GM12892 (cell line): ENCODE data around the gene OR11A1.

Source experiments
- DNase-seq: peaks from one replicate; pipeline ENCODE4 v3.0.0; 2011; ENCODE audit not compliant: insufficient read length
- FAIRE-seq: peaks from 2 replicates; lab custom pipeline; 2011; peaks lifted over from hg19 to GRCh38; lab: Jason Lieb, UNC
- POLR2A ChIP-seq: IDR thresholded peaks from 2 replicates; pipeline ENCODE4 v1.6.1; 2011; ENCODE audit warnings: low read depth, low read length, control low read depth
- POLR2AphosphoS5 ChIP-seq: IDR thresholded peaks from 2 replicates; pipeline ENCODE4 v1.6.1; 2011; ENCODE audit warnings: low read depth, low read length, control low read depth
- TAF1 ChIP-seq: IDR thresholded peaks from 2 replicates; pipeline ENCODE4 v1.6.1; 2011; ENCODE audit warnings: low read depth, mild to moderate bottlenecking, control low read depth, low read length, borderline replicate concordance

Gene OR11A1

DNA sequence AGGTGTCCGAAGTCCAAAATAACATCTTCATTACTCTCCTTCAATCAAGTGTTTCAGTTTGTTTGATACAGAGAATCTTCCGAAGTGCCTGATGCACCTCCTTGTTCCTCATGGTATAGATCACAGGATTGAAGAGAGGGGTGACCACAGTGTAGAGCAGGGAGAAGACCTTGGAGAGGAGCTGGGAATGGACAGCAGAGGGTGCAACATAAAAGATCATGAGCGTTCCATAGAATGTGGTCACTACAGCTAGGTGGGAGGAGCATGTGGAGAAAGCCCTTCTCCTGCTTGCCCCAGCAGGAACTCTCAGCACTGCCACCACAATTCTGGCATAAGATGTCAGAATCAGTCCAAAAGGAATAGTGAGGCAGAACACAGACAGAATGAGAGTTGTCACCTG is 30.2 kb downstream of the OR11A1 start:
- TF ChIP-seq POLR2AphosphoS5: no peak
- TF ChIP-seq POLR2A: no peak
- no peak for TF ChIP-seq TAF1
- no peak for DNase-seq
- FAIRE-seq: no peak

DNA sequence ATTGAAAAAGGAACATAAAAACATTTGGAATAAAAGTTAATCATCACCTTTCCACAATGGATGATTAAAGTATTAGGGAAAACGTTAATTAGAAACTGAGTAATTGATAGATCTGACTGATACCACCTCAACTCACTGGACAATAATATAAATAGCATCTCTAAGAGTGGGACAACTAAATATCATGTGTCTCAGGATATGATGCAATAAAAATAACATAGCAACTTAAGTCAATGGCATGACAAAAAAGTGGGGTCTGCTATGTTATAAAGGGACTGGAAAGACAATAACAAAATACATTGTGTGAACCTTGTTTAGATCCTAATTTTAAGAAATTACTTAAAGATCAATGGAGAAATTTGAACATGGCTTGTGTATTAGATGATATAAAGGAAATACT is 31.8 kb downstream of the OR11A1 start:
- FAIRE-seq: no peak
- no peak for DNase-seq
- TF ChIP-seq POLR2A (no peak), POLR2AphosphoS5 (no peak), TAF1 (no peak)

DNA sequence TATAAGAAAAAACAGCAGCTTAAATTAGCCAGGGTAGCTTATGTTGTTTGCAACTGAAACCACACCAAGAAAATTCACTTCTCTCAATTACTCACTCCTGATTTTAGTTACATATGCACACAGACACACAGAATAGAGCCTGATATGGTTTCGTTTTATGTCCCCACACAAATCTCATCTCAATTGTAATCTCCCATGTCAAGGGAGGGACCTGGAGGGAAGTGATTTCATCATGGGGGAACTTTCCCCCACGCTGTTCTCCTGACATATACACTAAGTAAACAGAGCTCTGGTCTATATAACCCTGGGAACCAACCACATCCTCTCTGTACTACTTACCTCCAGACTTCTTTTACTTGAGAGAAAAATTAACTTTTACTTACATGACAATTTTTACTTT is 32.3 kb downstream of the OR11A1 start:
- FAIRE-seq (no peak), DNase-seq (no peak)
- TF ChIP-seq TAF1: no peak
- no peak for TF ChIP-seq POLR2AphosphoS5
- no peak for TF ChIP-seq POLR2A

DNA sequence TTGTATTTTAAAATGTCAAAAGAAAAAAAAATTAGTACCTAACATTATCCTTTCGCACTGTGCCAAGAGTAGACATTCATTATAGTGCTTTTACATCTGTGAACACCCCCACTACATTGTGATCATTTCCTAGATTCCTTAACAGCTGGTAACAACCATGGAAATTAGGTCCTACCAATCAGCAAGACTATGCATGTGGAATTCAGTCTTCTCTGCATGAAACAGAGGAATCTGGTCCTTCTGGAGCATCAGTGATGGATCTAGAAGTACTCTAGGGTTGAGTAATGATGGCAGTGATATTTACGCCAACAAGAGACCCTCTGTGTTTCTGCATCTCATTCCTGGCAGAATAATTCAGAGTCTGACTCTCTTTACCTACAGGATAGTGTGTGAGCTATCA is 32.7 kb downstream of the OR11A1 start:
- DNase-seq (no peak), FAIRE-seq (no peak)
- TF ChIP-seq POLR2AphosphoS5 (no peak), POLR2A (no peak), TAF1 (no peak)

DNA sequence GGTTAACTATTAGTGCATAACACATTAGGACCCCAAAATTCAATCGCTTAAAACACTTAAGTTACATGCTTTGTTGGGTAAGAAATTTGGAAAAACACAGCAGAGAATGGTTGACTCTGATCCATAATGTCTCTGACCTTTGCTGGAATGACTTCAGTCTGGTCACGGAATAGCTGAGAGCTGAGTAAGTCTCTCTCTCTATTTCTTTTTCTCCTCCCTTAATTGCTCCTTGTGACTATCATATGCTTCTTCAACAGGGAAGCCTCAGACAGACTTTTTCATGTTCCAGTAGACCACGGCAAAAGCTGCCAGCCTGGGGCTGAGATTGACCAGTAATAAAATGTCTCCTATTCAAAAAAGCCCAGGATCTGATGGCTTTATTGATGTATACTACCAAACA is 37.4 kb downstream of the OR11A1 start:
- no peak for TF ChIP-seq POLR2A
- TF ChIP-seq POLR2AphosphoS5: no peak
- no peak for FAIRE-seq
- DNase-seq: no peak

DNA sequence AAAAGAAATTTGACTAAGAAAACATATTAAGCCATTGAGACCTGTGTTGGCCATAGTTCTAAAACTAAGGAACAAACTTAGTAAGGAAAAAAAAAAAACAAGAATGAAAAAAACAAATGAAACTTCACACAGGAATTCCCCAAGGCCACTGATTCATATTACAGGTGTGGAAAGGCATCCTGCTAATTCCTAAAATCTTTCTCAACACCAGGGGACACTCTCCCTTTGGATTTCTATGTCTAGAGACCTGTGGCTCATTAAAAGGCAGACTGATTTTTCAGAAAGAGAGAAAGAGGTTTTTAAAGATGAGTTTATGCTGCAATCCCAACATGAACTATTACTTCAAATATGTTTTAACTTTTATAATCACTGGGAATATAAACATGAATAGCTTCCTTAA is 42.3 kb downstream of the OR11A1 start, which contains the start of gene OR12D1:
Gene OR12D1 (plus strand): TSS at position 341 of the 400 bp plus-strand sequence.
- DNase-seq (no peak), FAIRE-seq (no peak)

DNA sequence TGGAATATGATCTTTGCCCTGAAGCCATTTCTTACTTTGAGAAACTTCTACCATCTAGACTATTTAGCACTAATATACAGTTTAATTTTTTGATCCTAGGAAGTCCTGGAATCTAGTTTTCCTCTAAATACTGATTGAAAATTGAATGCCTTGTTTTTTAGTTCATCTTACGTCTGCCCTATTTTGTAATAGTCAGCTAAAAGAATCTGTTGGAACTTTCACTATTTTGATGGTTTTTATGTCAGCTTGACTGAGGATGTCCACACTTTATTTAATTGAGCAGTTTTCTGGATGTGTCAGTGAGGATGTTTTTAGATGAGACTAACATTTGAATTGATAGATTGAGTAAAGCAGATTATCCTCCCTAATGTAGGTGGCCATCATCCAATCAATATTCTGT is 53.1 kb downstream of the OR11A1 start:
- DNase-seq (no peak), FAIRE-seq (no peak)
- TF ChIP-seq POLR2AphosphoS5: no peak
- TF ChIP-seq TAF1: no peak

More for the DNA sequence above, 42.3 kb downstream of the OR11A1 start, which contains the start of gene OR12D1:
- no peak for TF ChIP-seq POLR2AphosphoS5
- no peak for TF ChIP-seq TAF1

DNA sequence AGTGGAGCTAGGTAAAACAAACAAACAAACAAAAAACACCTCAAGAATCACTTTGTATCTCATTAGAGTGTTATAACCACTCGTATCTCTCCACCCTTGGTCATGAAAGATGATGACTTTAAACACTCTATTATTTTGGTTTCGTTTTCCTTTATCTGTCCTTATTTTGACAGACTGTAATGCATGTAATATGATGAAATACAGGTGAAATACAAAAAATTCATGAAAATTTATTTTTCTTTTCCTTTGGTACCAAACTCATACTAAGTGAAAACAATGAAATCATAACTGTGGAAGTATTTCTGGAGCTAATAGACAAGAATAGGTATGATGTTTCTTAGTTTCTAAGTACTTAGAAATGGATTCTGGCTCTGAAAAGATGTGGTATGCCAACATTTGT is 57.3 kb downstream of the OR11A1 start:
- FAIRE-seq: no peak
- DNase-seq: no peak
- TF ChIP-seq TAF1: no peak
- no peak for TF ChIP-seq POLR2A
- no peak for TF ChIP-seq POLR2AphosphoS5

DNA sequence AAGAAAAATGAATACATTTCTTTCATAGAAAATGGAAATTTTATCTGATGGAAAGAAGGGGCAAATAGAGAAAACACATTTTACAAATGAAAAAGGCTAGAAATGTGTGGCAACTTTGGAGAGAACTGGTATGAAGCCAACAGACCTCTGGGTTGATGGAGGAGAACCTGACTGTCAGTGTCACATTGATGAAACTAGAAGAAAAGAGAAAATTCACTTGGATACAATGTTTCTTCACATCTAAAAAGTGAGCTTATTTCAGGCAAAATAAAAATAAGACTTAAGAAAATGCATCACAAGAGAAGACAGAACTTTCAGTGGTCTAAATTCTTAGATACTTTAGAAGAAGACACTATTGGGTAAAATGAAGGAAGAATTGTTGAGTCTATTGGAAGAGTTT is 61.5 kb downstream of the OR11A1 start, which contains the start of gene OR12D2:
Gene OR12D2 (plus strand): TSS at position 301 of the 400 bp plus-strand sequence. CDS start 1,069 bp downstream, outside the sequence.
- TF ChIP-seq TAF1: no peak
- FAIRE-seq (no peak), DNase-seq (no peak)

DNA sequence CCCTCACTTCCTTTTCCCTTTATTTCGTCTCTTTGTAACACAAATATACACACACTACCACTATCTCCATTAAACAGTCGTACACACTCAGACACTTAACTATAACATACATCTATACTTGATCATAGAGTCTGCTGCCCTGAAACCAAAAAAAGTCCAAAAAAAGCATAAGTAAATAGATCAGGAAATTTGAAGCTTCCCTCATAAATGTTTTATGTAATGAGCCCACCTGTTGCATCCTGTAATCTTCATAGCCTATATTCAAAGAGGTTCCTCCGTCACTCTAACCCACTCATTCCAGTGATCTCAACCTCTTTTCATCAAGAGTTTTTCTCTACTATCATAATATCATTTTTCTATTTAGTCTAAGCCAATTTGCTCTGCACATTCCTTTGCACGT is 68.3 kb downstream of the OR11A1 start:
- TF ChIP-seq POLR2A (no peak), TAF1 (no peak), POLR2AphosphoS5 (no peak)
- DNase-seq (no peak), FAIRE-seq (no peak)

DNA sequence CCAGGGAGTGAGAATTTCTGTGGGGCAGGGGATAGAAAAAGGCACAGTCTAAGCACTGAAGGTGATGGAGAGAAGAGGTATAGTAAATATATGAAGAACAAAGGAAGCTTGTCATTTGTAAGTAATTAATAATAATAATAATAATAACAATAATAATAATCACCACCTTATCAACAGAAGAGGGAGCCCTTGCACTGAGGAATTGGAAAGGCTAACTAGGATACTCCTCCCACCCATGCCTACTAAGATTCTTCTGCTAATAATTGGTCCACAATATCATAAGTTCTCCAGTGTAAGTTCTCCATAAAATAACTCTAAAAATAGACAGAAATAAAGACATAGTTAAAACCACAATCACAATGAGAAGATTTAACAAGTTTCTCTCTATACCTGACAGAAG is 80.9 kb downstream of the OR11A1 start:
- no peak for TF ChIP-seq POLR2AphosphoS5
- no peak for TF ChIP-seq TAF1
- TF ChIP-seq POLR2A: no peak
- FAIRE-seq (no peak), DNase-seq (no peak)
